Nephron progenitor cell (in vitro differentiated cells): ENCODE results near the gene SPANXN4.

Experiments
- DNase-seq: peaks from one replicate; pipeline ENCODE4 v3.0.0; 2021
- H3K27ac Mint-ChIP-seq: 2 replicates; pipeline ENCODE4 v1.8.0; 2021; ENCODE audit warnings: mild to moderate bottlenecking, moderate library complexity, mixed read lengths
- H3K27me3 Mint-ChIP-seq: 2 replicates; pipeline ENCODE4 v1.8.0; 2021; ENCODE audit warnings: mild to moderate bottlenecking, low read depth, mixed read lengths; ENCODE audit not compliant: poor library complexity
- H3K36me3 Mint-ChIP-seq: 2 replicates; pipeline ENCODE4 v1.8.0; 2021; ENCODE audit warnings: low read depth, mixed read lengths
- H3K4me1 Mint-ChIP-seq: 2 replicates; pipeline ENCODE4 v1.8.0; 2021; ENCODE audit warnings: mixed read lengths
- H3K4me3 Mint-ChIP-seq: 2 replicates; pipeline ENCODE4 v1.8.0; 2021; ENCODE audit warnings: mild to moderate bottlenecking, moderate library complexity, mixed read lengths
- H3K9me3 Mint-ChIP-seq: 2 replicates; pipeline ENCODE4 v1.8.0; 2021; ENCODE audit warnings: mild to moderate bottlenecking, moderate library complexity, mixed read lengths
- TF ChIP-seq, protein P1 (sequence below): fragments of 200-600 bp; sonication (generic); IDR thresholded peaks from 2 replicates; pipeline ENCODE4 v1.5.0; 2021; ENCODE audit warnings: antibody characterized with exemption

Gene SPANXN4

GRCh38 chrX:143025628-143026027 lies at the start of gene SPANXN4:
Gene SPANXN4, plus strand, starts transcription at chrX:143025928. Its CDS starts 87 bp downstream, at chrX:143026015.
- Mint-ChIP-seq H3K27ac (no peak within 1 kb of the TSS), H3K36me3 (no peaks in the 10 kb centered on the region), H3K4me1 (no peaks in the 10 kb centered on the region), H3K9me3 (peaks cover 20% of the 10 kb centered on the region), H3K4me3 (no peak within 1 kb of the TSS), H3K27me3 (no peaks in the 10 kb centered on the region)
- TF ChIP-seq, protein P1, sequence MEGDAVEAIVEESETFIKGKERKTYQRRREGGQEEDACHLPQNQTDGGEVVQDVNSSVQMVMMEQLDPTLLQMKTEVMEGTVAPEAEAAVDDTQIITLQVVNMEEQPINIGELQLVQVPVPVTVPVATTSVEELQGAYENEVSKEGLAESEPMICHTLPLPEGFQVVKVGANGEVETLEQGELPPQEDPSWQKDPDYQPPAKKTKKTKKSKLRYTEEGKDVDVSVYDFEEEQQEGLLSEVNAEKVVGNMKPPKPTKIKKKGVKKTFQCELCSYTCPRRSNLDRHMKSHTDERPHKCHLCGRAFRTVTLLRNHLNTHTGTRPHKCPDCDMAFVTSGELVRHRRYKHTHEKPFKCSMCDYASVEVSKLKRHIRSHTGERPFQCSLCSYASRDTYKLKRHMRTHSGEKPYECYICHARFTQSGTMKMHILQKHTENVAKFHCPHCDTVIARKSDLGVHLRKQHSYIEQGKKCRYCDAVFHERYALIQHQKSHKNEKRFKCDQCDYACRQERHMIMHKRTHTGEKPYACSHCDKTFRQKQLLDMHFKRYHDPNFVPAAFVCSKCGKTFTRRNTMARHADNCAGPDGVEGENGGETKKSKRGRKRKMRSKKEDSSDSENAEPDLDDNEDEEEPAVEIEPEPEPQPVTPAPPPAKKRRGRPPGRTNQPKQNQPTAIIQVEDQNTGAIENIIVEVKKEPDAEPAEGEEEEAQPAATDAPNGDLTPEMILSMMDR = no peak
- no peak for DNase-seq

DNA sequence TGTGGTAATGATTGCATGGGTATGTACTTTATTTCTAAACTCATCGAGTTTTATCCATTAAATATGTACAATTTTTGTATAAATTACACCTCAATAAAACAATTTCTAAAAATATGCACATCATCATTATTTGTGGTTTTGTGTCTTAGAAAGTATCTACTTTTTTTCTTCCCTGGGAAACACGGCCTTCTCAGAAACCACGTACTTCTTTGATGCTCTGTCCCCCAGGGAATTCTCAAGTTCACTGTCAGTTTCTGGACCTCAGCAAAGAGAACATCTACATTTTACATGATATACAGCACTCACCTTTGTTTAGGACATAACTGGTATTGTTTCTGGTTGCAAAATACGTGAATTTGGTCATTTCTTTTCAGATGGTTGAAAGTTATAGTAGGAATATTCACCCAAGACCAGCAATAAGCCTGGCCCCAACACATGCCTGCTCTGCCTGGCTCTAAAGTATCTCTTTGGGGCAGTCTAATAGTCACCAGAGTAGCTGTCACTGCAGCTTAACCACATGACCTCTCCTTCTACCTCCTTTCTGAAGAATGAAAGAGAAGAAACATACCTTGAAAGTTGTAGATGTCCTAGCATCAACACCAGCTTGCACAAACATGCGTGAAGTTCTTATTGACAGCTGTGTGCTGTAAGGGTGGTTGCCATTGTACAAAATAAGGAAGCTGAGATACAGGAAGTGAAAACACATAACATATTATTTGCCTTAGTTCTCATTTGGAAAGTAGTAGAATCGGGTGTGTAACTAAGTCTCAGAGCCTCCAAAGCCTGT lies 48.4 kb upstream of the SPANXN4 start:
- DNase-seq = no peak
- H3K9me3 Mint-ChIP-seq = peaks cover 55% of the 10 kb centered on the region
- peaks cover 8% of the 10 kb centered on the region for H3K4me1 Mint-ChIP-seq
- H3K27me3 Mint-ChIP-seq = peaks cover 3% of the 10 kb centered on the region
- H3K27ac Mint-ChIP-seq = no peak overlapping the region
- H3K36me3 Mint-ChIP-seq = peaks cover 5% of the 10 kb centered on the region
- no peak overlapping the region for H3K4me3 Mint-ChIP-seq
- TF ChIP-seq, protein P1 = no peak

- H3K27ac Mint-ChIP-seq = no peak overlapping the region
Observed at GRCh38 chrX:142978130-142978684, 47.5 kb upstream of the SPANXN4 start.

DNA sequence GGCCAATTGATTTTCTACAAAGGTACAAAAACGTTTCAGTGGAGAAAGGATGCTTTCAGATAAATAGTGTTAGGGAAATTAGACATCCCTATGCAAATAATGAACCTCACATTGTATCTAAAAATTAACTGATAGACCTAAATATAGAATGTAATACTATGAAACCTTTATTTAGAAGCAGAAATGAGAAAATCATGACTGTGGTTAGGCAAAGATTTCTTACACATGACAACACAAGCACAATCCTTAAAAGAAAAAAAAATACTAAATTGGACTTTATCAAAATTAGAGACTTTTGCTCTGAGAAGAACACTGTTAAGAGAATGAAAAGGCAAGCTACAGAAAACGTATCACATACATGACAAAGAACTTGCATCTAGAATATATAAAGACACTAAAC lies 43.0 kb upstream of the SPANXN4 start:
- no peaks in the 10 kb centered on the region for H3K36me3 Mint-ChIP-seq
- no peak overlapping the region for H3K4me3 Mint-ChIP-seq
- no peak overlapping the region for H3K27ac Mint-ChIP-seq
- TF ChIP-seq, protein P1 = no peak
- DNase-seq = no peak
- peaks cover 27% of the 10 kb centered on the region for H3K9me3 Mint-ChIP-seq
- peaks cover 3% of the 10 kb centered on the region for H3K27me3 Mint-ChIP-seq
- H3K4me1 Mint-ChIP-seq = peaks cover 8% of the 10 kb centered on the region

More at GRCh38 chrX:142978130-142978684, 47.5 kb upstream of the SPANXN4 start:
- TF ChIP-seq, protein P1 = no peak
- peaks cover 5% of the 10 kb centered on the region for H3K36me3 Mint-ChIP-seq
- H3K9me3 Mint-ChIP-seq = peaks cover 52% of the 10 kb centered on the region
- peaks cover 8% of the 10 kb centered on the region for H3K4me1 Mint-ChIP-seq
- no peak for DNase-seq
- peak overlapping the region; percentile 27 for H3K4me3 Mint-ChIP-seq
- H3K27me3 Mint-ChIP-seq = peaks cover 3% of the 10 kb centered on the region

GRCh38 chrX:142994988-142995387 lies 30.7 kb upstream of the SPANXN4 start:
- H3K4me3 Mint-ChIP-seq = no peak overlapping the region
- H3K9me3 Mint-ChIP-seq = peaks cover 21% of the 10 kb centered on the region
- H3K4me1 Mint-ChIP-seq = no peaks in the 10 kb centered on the region
- no peaks in the 10 kb centered on the region for H3K36me3 Mint-ChIP-seq
- TF ChIP-seq, protein P1 = no peak
- DNase-seq = no peak
- no peak overlapping the region for H3K27ac Mint-ChIP-seq
- no peaks in the 10 kb centered on the region for H3K27me3 Mint-ChIP-seq
